NK-92 (cell line): ENCODE results near the gene SLC16A6.
"Not testable (repeated sequence)": the region's sequence is repeated elsewhere in the genome, so short reads cannot be mapped to it uniquely, and the experiment has no call there.

ENCODE experiments used
- DNase-seq: peaks from one replicate; lab custom pipeline; 2025; ENCODE audit not compliant: unreplicated experiment; lab: John Stamatoyannopoulos, UW

Gene SLC16A6

GRCh38 chr17:68253426-68253825, 37.5 kb downstream of the SLC16A6 start:
- not testable (repeated sequence) for DNase-seq

GRCh38 chr17:68249354-68249765, 41.6 kb downstream of the SLC16A6 start:
- no peak for DNase-seq

GRCh38 chr17:68248891-68249290, 42.0 kb downstream of the SLC16A6 start:
- DNase-seq = no peak

DNA sequence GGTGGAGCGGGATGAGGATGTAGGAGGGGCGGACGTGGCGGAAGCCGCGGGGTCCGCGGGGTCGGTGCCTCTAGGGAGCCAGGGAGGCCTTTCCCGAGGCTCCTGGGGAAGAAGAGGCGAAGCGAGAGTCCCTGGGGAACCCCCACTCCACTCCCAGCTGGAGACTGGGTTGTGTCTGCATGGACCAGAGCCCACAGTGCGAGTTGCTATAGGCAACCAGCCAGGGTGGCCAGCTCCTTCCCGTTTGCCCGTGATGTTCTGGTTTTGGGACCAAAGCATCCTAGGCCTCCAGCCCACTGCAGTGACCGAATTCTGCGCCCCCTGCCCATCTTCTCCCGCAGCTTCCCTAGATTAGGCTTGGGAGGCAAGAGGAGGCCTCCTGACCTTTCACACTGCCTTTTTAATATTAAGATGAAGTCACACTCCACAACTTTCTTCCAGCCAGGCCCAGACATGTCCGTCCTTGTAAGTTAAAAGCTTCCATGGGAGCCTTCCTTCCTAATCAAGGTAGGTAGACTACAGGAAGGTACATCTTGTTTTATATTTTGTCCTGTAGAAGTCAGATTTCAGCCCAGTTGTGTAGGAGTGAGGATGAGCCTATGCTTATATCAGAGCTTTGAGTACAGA, 42.6 kb downstream of the SLC16A6 start:
- DNase-seq = no peak

GRCh38 chr17:68247445-68248198, 43.3 kb downstream of the SLC16A6 start, which contains the start of gene AMZ2:
TSS of gene AMZ2 (plus strand) at chr17:68248043. CDS start at chr17:68250188, 2,145 bp downstream.
- DNase-seq = peak; percentile 77

DNA sequence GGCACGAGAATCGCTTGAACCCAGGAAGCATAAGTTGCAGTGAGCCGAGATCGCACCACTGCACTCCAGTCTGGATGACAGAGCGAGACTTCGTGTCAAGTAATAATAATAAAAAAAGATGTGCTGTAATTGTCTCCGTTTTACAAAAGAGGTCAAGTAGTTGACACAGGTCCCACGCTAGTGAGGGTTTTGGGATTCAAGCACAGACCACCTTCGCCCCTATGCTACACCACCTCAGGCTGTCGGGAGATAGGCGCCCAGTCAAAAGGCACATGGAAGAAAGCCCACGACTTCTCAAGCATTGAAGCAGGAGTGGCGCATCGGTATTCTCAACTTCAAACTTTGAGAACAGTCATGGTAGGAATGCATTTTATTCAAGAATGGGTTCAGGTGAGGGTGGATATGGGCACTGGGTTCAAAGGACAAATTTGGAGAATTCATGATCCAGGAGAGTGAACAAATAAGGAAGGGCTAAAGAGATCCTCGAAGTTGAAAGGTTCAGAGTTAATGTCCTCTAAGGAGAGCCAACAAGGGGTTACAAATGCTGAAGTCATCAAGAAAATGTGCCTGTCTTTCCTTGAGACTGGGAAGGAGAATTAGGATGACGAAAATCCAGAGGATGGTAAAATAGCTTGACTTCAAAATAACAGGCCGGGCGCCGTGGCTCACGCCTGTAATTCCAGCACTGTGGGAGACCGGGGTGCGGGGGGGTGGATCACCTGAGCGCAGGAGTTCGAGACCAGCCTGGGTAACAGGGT, 44.5 kb downstream of the SLC16A6 start:
- DNase-seq = no peak

GRCh38 chr17:68239632-68240366, 51.1 kb downstream of the SLC16A6 start:
- no peak for DNase-seq

- no peak for DNase-seq
Measured at GRCh38 chr17:68238871-68239253, 52.1 kb downstream of the SLC16A6 start.

DNA sequence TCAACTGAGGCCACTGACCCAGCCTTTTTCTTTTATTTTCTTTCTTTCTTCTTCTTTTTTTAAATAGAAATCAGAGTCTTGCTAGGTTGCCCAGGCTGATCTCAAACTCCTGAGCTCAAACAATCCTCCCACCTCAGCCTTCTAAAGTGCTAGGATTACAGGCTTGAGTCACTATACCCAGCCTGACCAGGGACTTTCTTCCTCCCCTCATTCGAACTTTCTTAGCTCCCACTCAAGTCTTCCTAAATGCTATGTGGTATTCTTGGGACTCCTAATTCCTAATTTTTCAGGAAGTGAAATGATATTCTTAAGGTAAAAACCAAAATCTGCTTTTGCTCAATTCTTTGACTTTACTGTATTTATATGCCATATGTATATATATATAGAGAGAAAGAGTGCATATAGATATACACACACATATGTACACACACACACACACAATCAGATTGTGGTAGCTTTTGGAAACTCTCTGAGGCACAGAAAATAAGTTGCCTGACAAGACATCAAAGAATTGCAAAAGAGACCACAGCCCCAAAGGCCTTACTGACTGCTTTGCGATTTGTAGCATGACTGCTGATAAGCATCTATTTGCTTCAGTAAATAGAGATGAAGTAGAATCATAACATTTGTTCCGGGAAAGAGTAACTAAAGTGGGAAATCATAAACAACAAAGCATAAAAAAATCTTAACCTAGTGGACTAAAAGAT, 52.6 kb downstream of the SLC16A6 start:
- no peak for DNase-seq

GRCh38 chr17:68237369-68238163, 53.4 kb downstream of the SLC16A6 start:
- not testable (repeated sequence) for DNase-seq

GRCh38 chr17:68235336-68235791, 55.6 kb downstream of the SLC16A6 start:
- DNase-seq = not testable (repeated sequence)

DNA sequence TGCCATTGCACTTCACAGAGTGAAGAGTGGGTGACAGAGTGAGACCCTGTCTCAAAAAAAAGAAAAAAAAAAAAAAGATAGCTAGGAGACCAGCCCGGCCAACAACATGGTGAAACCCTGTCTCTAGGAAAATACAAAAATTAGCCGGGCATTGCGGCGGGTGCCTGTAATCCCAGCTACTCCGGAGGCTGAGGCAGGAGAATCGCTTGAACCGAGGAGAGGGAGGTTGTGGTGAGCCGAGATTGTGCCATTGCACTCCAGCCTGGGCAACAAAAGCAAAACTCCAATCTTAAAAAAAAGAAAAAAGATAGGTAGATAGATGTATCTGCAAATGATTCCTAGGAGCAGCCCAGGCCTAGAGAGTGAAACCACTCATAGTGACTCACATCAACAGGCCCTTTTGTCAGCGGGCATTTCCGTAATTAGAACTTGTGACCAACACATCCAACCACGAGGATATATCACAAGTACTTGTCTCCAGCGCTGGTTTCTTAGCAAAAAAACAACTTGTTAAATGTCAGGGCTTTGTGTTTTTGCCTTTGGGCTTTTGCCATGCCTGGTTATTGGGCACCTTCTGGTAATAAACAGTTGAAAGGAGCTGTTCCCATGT, 56.1 kb downstream of the SLC16A6 start:
- not testable (repeated sequence) for DNase-seq

- not testable (repeated sequence) for DNase-seq
Measured at GRCh38 chr17:68232741-68233140, 58.2 kb downstream of the SLC16A6 start.

DNA sequence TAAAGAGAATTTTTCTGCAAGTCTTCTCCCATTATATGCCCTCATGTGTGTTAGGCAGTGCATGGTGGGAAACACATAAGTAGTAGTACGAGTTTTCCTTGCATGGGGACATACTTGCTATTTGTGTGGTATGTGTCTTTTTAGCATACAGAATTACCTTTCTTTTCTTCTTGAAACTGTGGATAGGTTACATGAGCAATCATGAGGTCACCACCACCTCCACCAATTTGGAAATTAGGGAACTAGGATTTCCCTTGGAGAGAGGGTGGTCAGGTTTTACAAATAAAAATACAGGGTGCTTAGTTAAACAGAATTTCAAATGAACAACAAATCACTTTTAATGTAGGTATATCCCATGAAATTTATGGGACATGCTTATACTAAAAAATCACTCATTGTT, 59.4 kb downstream of the SLC16A6 start:
- no peak for DNase-seq

DNA sequence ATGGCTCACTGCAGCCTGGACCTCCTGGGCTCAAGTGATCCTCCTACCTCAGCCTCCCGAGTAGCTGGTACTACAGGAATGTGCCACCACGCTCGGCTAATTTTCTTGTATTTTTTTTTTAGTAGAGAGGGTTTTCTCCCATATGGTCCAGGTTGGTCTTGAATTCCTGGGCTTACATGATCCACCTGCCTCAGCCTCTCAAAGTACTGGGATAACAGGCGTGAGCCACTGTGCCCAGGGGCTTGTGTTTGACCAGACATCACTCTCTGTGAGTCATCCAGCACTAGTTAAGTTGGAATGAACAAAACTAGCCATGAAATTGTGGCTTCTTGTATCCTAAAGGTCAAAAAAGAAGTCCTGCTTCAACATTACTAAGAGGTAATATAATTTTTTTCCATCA, 59.8 kb downstream of the SLC16A6 start:
- DNase-seq = not testable (repeated sequence)

- DNase-seq = no peak
Measured at GRCh38 chr17:68229619-68230018, 61.3 kb downstream of the SLC16A6 start.

DNA sequence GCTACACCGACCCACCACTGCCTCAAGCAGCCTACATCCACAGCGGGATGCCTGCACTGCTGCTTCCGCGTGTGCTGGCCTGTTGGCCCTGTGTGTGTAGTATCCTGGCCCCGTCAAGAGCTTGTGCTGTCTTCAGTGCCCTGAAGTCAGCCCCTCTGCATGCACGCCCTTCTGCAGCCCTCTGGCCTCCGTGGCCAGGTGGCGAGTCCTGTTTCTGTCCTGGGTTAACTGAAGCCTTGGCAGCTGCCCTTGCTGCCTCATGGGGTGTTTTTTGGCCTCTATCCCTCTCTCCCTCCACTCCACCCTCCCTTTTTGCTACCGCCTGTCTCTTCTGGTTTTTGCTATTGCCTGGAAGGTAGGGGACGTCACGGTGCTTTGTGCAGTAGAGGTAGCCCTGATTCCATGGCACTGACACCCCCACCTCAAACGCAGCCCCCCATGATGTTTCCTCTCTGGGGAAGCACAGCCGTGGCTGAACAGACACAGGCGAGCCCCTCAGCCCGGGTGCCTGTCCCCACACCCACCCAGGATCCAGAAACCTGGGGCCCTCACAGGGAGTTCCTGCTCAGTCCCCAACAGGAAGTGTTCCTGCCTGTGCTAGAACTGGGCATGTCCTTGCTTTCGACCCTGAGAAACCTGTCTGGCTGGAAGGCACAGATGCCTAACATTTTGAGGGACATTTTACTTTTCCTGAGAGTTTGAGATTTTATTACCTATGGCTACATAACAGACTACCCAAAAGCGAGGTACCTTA, 61.9 kb downstream of the SLC16A6 start:
- no peak for DNase-seq

- not testable (repeated sequence) for DNase-seq
Measured at GRCh38 chr17:68228039-68228680, 62.8 kb downstream of the SLC16A6 start.
